COR-L47 (cell line): ENCODE results near the gene ASPDH.
"Not testable (repeated sequence)": the region's sequence is repeated elsewhere in the genome, so short reads cannot be mapped to it uniquely, and the experiment has no call there.

Experiments used
- DNase-seq: peaks from one replicate; lab custom pipeline; 2025; lab: John Stamatoyannopoulos, UW

The ASPDH gene

DNA sequence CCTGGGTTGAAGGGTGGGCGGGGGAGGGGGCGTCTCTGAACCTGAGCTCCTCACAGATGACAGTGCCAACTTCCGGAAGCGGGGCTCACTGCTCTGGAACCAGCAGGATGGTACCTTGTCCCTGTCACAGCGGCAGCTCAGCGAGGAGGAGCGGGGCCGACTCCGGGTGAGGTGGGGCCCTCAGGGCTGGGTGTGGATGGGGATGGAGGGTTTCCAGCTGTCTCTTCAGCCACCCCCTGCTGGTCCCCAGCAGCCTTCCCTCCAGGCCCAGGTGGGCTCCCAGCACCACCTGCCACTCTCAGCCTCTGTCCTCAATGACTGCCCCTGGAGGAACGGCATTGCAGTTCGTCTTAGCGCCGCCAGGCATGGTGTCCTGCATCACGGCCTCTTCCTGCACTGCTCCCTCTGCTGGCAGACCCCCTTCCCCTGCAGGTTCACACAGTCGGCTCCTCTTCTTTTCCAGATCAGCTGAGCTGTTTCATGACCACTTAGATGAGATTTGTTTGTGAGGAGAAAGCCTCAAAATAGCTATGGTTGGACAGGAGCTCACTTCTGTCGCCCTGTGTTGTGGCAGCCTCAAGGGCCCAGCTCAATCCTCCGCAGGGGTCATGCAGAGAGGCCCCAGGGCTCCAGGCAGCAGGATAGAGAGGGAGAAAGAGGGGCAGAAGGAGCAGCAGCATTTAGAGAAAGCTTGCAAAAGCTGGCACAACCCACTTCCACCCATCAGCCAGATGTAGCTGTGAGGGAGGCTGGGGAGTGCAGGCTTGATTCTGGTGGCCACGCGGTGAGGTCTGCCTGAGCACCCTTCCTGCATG lies 34.6 kb downstream of the ASPDH start:
- DNase-seq: no peak

DNA sequence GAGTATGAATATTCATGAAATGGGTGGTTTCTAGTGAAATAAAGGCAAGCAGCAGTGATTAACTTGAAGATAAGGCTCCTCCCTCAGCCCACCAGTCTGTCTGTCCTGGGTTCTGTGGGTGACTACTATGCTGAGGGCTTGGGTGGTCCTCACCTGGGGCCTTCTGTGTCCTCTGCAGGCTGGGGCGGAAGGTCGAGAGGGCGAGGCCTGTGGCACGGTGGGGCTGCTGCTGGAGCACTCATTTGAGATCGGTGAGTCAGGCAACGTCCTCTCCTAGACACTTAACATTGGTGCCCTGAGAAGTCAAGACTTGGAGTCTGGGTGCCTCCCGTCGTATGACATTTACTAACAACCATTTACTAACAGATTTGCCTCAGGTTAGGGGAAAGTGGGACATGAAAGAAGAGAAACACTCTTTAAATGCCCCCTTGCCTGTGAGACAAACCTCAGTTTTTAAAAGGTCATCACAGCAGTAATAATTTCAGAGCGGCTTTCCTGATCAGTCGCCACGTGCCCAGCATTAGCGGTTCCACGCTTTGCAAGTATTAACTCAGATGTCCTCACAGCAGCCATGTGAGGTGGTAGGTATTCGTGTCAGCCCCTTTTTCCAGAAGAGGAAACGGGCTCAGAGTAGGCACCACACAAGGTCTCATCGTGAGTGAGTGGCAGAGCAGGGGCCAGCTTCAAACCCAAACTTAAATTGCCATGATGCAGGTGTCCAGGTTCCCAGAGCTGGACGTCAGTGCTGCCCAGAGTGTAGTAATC lies 35.8 kb downstream of the ASPDH start:
- DNase-seq: no peak

DNA sequence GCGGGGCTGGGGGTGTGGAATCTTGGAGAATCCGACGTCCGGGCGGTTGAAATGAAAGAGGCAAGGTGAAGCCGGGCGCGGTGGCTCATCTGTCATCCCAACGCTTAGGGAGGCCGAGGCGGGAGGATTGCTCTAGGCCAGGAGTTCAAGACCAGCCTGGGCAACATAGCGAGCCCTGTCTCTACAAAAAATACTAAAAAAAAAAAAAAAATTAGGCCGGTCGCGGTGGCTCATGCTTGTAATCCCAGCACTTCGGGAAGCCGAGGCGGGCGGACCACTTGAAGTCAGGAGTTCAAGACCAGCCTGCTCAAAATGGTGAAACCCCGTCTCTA lies 36.8 kb downstream of the ASPDH start:
- no peak for DNase-seq

DNA sequence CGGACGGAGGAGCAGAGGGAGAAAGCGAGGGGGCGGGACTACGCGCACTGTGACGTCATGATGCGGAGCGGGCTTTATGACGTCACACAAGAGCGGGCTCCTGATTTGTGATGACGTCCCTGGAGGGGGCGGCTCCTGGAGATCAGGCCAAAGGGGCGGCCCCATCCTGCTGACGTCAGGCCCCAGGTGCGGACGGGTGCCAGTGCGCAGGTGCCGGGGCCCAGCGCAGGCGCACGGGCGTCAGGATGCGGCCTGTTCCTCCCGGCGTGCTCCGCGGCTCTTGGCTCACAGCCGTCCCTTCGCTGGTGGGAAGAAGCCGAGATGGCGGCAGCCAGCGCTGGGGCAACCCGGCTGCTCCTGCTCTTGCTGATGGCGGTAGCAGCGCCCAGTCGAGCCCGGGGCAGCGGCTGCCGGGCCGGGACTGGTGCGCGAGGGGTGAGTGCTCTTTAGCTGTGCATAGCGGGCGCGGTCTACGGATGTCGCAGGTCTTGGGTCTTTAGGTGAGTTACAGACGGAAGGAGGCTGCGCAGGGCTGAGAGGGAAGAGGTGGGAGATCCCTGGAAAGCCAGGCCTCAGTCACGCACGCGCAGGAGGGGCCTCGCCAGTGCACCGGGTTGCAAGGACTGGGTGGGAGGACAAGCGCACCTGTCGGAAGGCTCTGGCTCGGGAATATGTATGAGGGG lies 37.3 kb downstream of the ASPDH start, which contains the start of the genes EMC10 and GARIN5A:
TSS of gene EMC10 (plus strand) at position 284 of the 683 bp plus-strand sequence. CDS start at position 322, 38 bp downstream.
TSS of gene GARIN5A (minus strand) at position 625 of the 683 bp plus-strand sequence. CDS start at position 165, 460 bp downstream.
- peak; percentile 80 for DNase-seq

DNA sequence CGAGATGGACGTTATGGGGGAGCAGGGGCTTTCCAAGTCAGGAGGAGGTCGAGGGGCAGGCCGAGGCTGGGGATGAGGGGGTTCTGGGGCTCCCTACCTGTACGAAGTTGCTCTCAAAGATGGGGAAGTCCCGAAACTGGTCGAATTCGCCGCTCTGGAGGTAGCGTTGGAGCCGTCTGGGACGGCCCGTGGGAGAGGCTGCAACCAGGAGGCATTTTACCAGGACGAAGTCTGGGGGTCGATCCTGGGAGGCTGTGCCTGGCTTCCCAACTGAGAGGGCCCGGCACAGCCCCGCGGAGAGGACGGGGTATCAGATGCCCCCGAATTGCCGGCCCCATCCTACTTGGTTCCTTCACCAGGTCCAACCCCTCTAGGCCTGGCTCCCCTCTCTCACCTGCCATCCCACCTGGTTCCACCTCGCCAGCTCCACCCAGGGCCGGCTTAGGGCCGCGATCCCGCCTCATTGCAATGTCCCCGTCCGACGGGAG lies 37.9 kb downstream of the ASPDH start:
- DNase-seq: no peak

DNA sequence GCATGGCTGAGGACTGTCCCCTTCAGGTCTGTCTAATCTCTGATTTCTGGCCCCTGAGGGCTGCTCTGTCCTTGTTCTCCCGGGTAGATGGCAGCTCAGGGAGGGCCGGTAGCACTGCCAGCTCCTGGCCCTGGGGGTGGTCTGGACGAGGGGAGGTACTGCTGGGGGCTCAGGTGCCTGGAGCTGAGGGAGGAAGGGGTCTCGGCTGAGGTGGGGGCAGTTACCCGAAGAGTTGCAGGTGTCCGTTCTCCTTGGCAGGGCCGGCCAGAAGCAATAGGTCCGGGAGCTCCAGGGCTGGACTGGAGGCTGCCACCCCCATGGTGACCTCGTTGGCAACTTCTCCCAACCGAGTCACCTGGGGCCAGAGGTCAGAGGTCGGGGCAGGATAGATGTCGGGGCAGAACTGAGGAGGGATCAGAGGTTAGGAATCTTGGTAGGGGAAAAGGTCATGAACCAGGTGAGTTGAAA lies 38.6 kb downstream of the ASPDH start:
- DNase-seq: no peak

DNA sequence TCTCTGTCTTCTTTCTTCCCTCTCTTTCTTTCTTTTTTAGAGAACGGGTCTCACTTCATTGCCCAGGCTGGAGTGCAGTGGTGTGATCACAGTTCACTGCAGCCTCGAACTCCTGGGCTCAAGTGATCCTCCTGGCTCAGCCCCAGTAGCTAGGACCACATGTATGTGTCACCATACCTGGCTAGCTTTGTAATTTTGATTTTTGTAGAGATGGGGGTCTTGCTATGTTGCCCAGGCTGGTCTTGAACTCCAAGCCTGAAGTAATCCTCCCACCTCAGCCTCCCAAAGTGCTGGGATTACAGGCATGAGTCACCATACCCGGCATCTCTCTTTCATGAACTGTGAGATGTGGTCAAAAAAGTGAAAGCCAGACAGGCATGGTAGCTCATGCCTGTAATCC lies 40.4 kb downstream of the ASPDH start:
- DNase-seq: not testable (repeated sequence)

DNA sequence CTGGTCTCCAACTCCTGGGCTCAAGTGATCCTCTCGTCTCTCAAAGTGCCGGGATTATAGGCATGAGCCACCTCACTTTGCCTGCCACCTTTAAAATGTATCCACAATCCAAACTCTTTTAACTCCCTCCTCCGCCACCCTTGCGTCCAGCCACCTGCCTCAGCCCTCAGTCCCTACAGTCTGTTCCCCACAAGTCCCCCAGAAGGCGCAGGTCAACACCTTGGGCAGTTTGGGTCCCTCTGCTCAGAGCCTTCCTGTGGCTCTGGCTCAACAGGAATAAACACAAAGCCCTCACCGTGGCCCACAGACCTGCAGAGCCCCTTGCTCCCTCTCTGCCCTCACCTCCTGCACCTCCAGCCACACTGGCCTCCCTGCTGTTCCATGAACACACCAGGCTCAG lies 44.9 kb downstream of the ASPDH start:
- no peak for DNase-seq

DNA sequence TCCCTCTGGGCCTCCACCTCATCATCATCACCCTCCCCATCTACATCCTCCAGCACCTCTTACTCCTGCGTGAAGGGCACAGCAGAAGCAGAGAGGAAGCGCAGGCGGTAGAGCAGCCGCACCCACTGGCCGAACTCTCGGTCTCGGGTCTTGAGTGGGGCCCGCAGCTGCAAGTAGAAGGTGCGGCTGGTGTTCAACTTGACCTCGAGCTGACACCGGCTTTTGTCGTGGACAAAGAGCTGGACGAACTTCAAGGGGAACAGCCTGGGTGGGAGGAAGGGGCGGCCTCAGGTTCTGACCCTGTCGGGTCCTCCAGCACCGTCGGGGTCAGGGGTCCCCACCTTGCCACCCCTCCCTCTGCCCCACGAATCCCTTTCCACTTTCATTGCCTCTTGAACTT lies 46.1 kb downstream of the ASPDH start:
- DNase-seq: no peak

DNA sequence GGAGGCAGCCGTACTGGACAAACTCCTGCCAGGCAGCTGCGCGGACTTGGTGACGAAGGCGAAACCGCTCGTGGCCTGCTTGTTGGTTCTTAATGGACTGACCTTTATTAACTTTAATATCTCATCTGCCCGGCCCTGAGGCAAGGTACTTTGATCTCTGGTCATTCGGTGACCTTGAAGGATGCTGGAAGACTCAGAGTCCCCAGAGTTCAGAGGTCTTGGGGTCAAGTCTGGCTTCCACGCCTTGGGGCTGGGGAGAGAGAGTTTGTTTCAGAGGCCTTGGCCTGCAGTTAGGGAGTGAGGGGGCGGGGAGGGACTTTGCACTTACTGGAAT lies 47.0 kb downstream of the ASPDH start:
- no peak for DNase-seq

DNA sequence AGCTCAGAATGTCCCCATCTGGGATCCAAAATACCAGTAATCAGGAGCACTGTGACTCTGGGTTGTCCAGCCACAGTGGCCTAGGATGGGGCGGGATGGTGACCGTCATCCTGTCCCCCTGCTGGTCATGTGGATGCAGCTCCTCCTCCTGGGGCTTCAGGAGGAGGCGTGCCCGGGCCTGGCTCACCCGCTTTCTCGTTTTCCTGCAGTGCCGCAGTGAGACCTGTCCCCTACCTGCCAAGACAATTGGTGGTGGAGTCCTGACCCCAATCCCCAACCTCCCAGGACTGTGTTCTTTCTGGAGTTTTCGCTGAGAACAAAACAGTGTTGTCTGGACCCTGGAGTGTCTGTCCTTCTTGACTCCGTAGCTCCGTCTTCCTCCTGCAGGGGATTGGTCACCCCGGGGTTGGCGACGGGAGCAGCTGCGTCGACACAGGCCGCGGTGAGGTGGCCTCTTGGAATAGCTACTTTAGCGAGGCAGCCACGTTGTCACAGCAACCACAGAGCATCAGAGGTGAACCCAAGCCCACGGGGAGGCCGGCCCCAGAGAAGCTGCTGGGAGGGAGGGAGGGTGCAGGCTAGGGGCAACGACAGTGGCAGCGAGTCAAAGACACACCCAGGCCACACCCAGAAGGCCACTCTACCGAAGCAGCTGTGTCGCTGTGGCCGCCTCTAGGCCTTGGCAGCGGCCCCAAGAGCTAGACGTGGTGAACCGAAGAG lies 47.6 kb downstream of the ASPDH start:
- peak; percentile 66 for DNase-seq

DNA sequence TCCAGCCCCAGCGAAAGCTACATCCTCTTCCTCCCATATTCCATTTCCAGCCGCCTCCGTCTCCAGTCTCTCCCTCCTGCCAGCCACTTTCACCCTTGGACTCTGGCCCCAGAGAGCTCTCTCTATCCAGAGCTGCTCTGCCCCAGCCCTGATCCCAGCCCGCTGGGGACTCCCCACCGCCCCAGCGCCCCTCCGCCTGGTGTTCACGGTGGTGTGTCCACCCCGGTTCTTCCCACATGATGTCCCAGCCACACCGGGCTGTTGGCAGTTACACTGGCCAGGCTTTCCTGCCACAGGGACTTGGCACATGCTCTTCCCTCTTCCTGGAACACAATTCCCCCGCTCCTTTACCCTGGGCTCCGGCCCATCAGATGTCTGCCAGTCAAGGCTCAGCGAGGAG lies 48.7 kb downstream of the ASPDH start:
- no peak for DNase-seq

DNA sequence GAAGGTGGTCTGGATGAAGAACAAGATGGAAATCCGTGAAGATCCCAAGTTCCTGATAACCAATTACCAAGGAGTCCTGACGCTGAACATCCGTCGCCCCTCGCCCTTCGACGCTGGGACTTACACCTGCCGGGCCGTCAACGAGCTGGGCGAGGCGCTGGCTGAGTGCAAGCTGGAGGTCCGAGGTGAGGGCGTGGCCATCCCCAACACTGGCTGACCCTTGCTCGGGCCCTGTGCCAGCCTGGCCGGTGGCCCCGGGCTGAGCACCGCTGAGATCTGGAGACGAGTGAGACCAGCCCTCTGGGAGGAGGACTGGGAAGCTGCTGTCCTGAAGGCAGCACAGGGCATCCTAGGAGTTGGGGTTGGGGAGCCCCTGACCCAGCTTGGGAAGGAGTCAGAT lies 49.4 kb downstream of the ASPDH start:
- no peak for DNase-seq

DNA sequence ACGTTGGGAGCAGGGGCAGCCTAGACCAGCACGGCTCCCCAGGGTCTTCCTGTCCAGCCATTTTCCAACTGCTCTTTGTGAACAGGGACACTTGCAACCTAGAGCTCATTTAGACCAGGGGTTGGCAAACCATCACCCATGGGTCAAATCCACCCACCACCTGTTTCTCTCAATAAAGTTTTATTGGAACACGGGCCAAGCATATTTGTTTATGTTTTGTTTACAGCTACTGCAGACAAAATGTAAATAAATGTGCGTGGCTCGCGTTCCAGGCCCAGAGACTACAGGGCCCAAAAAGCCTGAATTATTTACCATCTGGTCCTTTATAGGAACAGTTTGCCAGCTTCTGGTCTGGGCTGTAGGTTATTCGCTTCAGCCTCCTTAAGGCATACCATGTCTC lies 50.7 kb downstream of the ASPDH start:
- DNase-seq: no peak
